CD4-positive, alpha-beta T cell treated with Interleukin-17A for 4 hours (primary cell): ENCODE measurements around the gene ZNF138.
"Not testable (repeated sequence)": the region's sequence is repeated elsewhere in the genome, so short reads cannot be mapped to it uniquely, and the experiment has no call there.

Experiments used
- DNase-seq: peaks from one replicate; pipeline ENCODE4 v3.0.0-alpha.2; 2020; ENCODE audit warnings: mixed read lengths

ZNF138 gene

GRCh38 chr7:64839910-64840309, 45.7 kb downstream of the ZNF138 start:
- no peak for DNase-seq

- no peak for DNase-seq
Observed at GRCh38 chr7:64849250-64849923, 55.2 kb downstream of the ZNF138 start.

- DNase-seq = no peak
Observed at GRCh38 chr7:64849924-64850499, 55.8 kb downstream of the ZNF138 start.

- DNase-seq = no peak
Observed at GRCh38 chr7:64853679-64854078, 59.5 kb downstream of the ZNF138 start.

GRCh38 chr7:64854969-64855368, 60.7 kb downstream of the ZNF138 start:
- no peak for DNase-seq

GRCh38 chr7:64863021-64863420, 68.8 kb downstream of the ZNF138 start:
- no peak for DNase-seq

- DNase-seq = not testable (repeated sequence)
Observed at GRCh38 chr7:64863530-64863929, 69.3 kb downstream of the ZNF138 start.

- DNase-seq = no peak
Observed at GRCh38 chr7:64863969-64864368, 69.7 kb downstream of the ZNF138 start.

- no peak for DNase-seq
Observed at GRCh38 chr7:64867863-64868440, 73.7 kb downstream of the ZNF138 start.

- DNase-seq = no peak
Observed at GRCh38 chr7:64868499-64868898, 74.3 kb downstream of the ZNF138 start.

GRCh38 chr7:64869121-64869725, 75.0 kb downstream of the ZNF138 start:
- no peak for DNase-seq

- no peak for DNase-seq
Observed at GRCh38 chr7:64869912-64870562, 75.8 kb downstream of the ZNF138 start.

- DNase-seq = no peak
Observed at GRCh38 chr7:64870656-64871055, 76.4 kb downstream of the ZNF138 start.

GRCh38 chr7:64871761-64872160, 77.5 kb downstream of the ZNF138 start:
- no peak for DNase-seq

- no peak for DNase-seq
Observed at GRCh38 chr7:64872351-64873154, 78.3 kb downstream of the ZNF138 start.

- no peak for DNase-seq
Observed at GRCh38 chr7:64873155-64873500, 78.9 kb downstream of the ZNF138 start.

GRCh38 chr7:64873517-64873916, 79.3 kb downstream of the ZNF138 start:
- no peak for DNase-seq

GRCh38 chr7:64874114-64874513, 79.9 kb downstream of the ZNF138 start:
- DNase-seq = no peak

- no peak for DNase-seq
Observed at GRCh38 chr7:64874562-64875250, 80.5 kb downstream of the ZNF138 start.

GRCh38 chr7:64875258-64875657, 81.0 kb downstream of the ZNF138 start:
- no peak for DNase-seq

- DNase-seq = no peak
Observed at GRCh38 chr7:64875658-64876406, 81.6 kb downstream of the ZNF138 start.
